Coronary artery (tissue), 2 donors: ENCODE measurements around the gene FCHSD1.

ENCODE experiments used
- DNase-seq: peaks from one replicate; pipeline ENCODE4 v3.0.0-alpha.2; 2017; ENCODE audit warnings: low spot score
- H3K27ac ChIP-seq, 2 donors: fragments of 200-600 bp; sonication (generic); one replicate each; pipeline ENCODE4 v1.5.1; 2016 to 2019
- H3K4me3 ChIP-seq: fragments of 200-600 bp; sonication (generic); 2 replicates; pipeline ENCODE4 v1.5.1; 2016; ENCODE audit warnings: mild to moderate bottlenecking, moderate library complexity
- CTCF ChIP-seq: fragments of 200-600 bp; sonication (generic); IDR thresholded peaks from one replicate; pipeline ENCODE4 v1.5.1; 2019; ENCODE audit warnings: antibody characterized with exemption

FCHSD1 gene

GRCh38 chr5:141681695-141682641, 30.8 kb upstream of the FCHSD1 start, which contains the start of gene ARAP3:
Gene ARAP3, minus strand, starts transcription at chr5:141682230. Its CDS starts 1,744 bp downstream, at chr5:141680486.
- H3K27ac ChIP-seq: peak within 1 kb of the TSS; percentile 89 to 97
- peak; percentile 89 for DNase-seq
- no peak for TF ChIP-seq CTCF
- peak within 1 kb of the TSS; percentile 75 for H3K4me3 ChIP-seq

DNA sequence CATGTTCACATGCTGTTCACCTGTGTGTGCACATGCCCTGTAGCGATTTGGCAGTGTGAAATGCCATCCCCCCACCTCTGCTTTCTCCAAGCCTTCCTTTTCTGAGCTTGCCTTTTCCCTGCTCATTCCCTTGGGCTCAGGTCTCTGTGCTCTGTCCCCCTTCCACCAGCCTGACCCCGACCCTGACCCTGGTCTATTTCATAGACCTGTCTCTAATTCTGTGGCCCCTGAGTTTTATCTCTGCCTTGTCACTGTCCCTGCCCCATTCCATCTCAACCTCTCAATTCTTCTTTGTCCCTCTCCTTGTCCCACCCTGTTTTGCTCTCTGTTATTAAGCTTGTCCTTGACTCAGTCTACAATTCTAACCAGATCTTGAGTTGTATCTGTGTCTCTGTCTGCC, 30.1 kb upstream of the FCHSD1 start:
- Histone ChIP-seq H3K4me3 (peak overlapping the region; percentile 75), H3K27ac (peak overlapping the region; percentile 89 to 97)
- DNase-seq: no peak
- no peak for TF ChIP-seq CTCF

- H3K27ac ChIP-seq: peak overlapping the region; percentile 89 to 97
- peak overlapping the region; percentile 75 for H3K4me3 ChIP-seq
- TF ChIP-seq CTCF: no peak
- DNase-seq: no peak
These were observed 29.6 kb upstream of the FCHSD1 start for GRCh38 chr5:141680751-141681201.

DNA sequence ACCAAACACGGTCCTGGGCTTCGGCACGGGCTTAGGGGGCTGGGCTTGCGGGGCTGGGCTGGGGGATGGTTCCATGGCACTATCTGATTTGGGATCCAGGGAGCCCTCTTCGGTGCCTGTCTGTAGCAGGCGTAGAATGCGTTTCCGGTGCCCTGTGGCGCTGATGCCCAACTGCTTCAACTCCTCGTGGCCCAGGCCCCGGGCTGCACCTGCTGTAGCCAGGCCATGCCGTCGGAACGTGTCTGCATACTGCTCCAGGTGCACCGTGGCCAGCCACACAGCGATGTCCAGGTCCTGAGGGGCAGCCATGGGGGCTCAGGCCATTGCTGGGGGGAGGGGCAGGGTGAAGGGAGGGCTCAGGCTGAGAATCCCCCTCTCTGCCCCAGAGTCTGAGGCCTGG, 29.0 kb upstream of the FCHSD1 start:
- TF ChIP-seq CTCF: no peak
- no peak for DNase-seq
- H3K4me3 ChIP-seq: peak overlapping the region; percentile 75
- H3K27ac ChIP-seq: peak overlapping the region in 1 of 2 donors; percentile 97

DNA sequence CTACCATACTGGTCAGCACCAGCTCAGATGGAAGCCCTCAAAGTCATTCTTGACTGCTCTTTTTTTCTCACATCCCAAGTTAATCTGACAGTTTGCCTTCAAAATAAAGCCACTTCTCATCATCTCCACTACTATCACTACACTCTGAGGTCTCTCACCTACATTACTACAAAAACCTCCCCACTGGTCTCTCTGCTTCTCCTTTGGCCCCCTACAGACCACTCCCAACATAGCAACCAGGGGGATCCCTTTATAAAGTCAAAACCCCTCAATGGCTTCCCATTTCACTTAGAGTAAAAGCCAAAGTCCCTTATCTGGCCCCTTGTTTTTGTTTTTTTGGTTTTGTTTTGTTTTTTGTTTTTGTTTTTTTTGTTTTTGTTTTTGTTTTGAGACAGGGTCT, 26.2 kb upstream of the FCHSD1 start:
- no peak for DNase-seq
- Histone ChIP-seq H3K4me3 (no peak overlapping the region), H3K27ac (no peak overlapping the region)
- TF ChIP-seq CTCF: no peak

DNA sequence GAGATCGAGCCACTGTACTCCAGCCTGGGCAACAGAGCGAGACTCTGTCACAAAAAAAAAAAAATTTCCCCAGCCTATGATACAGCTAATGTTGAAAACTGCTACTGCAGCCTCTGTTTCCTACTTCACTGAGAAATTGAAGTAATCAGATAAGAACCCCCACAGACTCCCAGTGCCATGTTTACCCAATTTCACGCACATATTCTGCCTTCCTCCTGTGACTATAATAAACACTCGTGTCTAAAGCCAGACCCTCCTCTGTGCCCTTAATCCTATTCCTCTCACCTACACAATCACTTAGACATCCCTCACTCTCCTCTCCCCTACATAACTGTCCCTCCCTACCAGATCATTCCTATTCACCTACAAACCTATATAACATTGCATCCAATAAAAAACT, 24.5 kb upstream of the FCHSD1 start:
- Histone ChIP-seq H3K27ac (no peak overlapping the region), H3K4me3 (no peak overlapping the region)
- no peak for DNase-seq
- no peak for TF ChIP-seq CTCF

GRCh38 chr5:141674747-141675146, 23.5 kb upstream of the FCHSD1 start:
- Histone ChIP-seq H3K4me3 (no peak overlapping the region), H3K27ac (no peak overlapping the region)
- no peak for DNase-seq
- TF ChIP-seq CTCF: no peak
